Measurements from ENCODE around the gene SMCR8.
A peak's percentile ranks its signal among the peaks of the same experiment; 100 is the strongest.
"Not testable (repeated sequence)": the region's sequence is repeated elsewhere in the genome, so short reads cannot be mapped to it uniquely, and the experiment has no call there.

The SMCR8 gene

DNA sequence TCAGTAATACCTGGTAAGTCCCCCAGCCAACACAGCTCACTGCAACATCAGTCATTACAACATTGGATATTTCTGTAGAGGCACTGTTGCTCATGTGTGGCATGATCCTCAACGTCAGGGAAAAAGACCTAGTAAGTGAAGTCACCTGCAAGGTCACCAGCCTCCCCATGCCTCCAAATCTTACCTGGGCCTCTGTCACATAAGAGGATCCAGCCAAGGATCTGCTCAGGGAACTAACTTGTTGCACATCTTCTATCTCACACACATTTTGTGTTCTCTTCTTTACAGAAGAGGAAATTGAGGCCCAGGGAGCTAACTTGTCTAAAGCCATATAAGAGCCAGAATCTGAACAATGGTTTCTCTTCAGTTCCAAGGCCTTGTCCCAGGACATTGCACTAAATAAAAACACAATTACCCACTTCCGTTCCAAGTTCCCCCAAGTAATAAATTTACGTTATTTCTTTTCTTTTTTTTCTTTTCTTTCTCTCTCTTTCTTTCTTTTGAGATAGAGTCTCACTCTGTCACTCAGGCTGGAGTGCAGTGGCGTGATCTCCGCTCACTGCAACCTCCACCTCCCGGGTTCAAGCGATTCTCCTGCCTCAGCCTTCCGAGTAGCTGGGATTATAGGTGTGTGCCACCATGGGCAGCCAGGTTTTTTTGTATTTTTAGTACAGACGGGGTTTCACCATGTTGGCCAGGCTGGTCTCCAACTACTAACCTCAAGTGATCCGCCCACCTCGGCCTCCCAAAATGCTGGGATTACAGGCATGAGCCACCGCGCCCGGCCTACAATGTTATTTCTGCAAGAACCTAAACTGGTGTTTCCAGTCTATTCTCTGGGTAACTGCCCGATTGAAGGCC lies 47.0 kb downstream of the SMCR8 start:
- no peak for DNase-seq

DNA sequence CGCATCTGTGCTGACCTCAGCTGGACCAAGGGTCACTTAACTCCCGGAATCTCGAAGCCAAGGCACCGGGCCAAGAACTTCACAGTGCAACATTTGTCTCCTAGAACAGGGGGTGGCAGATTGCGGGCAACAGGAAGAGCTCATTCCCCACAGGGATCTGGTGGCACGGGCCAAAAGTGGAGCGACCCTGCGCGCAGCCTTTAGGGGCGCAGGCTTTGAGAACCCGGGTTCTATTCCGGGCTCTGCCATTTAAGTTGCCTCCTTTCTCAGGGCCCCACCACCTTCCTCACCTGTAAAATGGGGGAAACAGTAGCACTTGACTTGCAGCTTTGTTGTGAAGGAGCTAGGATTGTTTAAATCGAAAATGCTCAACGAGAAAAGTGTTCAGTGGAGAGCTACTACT lies 47.6 kb downstream of the SMCR8 start:
- peak; percentile 61 for DNase-seq

DNA sequence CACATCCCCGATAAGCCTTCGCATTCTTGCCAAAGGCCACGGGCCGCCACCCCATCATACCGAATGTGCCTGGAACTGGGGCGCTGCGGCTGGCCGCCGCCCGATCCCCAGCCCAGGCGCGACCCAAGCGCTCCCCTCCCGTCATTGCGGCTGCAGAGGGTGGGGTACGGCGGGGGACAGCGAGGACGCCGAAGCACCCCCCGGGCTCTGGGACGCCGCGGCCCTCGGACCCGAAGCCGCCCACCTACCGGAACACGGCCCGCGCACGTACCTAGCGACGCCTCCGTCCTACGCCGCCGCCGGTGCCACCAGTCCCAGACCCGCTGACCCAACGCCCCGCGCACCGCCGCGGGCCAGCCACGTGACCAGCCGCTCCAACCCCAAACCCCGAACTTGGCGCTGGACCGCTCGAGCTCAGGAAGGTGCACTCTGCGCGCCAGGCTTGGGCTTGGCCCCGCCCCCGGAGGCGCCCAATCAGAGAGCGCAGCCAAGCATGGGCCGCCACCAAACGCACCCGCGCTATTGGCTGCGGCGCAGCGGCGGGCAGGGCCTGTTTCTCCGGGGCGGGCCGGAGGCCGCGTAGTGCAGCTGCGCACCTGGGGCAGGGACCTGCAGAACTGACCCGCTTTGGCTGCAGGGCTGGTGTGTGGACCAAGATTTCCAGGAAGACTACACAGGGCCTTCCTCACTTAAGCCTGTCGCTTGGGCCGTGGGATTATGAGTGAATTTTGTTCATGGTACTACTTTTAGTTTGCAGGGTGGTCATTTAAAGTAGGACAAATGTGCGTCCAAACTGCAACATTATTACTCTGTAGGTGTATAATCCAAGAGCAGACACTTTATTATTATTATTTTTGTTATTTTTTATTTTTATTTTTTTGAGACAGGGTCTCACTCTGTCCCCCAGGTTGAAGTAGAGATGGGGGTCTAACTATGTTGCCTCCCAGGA lies 48.3 kb downstream of the SMCR8 start, which contains the start of gene SHMT1:
Gene SHMT1 (minus strand): TSS at position 450 of the 949 bp plus-strand sequence. CDS start 7,569 bp downstream, outside the sequence.
- DNase-seq, result peak; percentile 95

DNA sequence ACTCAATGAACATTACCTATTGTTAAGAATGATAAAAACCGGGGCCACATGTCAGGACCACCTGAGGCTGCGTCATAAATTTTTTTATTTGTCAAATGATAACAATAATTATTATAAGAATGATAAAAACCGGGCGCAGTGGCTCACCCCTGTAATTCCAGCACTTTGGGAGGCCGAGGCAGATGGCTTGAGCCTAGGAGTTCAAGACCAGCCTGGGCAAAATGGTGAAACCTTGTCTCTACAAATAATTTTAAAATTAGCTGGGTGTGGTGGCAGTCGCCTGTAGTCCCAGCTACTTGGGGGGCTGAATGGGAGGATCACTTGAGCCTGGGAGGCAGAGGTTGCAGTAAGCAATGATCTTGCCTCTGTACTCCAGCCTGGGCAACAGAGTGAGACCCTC lies 49.1 kb downstream of the SMCR8 start:
- DNase-seq, result no peak

DNA sequence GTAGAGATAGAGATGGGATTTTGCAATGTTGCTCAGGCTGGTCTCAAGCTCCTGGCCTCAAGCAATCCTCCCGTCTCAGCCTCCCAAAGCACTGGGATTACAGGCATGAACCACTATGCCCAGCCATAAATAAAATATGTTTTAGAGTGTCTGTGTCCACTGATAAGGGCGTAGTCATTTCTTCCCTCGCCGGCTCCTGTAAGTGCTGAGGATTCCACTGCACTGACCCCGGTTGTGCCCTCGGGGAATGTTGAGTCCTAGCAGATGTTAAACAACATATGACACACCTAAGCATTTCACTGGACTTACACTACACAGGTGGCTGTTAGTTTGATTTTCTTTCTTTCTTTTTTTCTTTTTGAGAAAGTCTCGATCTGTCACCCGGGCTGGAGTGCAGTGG lies 53.9 kb downstream of the SMCR8 start:
- DNase-seq, result no peak

DNA sequence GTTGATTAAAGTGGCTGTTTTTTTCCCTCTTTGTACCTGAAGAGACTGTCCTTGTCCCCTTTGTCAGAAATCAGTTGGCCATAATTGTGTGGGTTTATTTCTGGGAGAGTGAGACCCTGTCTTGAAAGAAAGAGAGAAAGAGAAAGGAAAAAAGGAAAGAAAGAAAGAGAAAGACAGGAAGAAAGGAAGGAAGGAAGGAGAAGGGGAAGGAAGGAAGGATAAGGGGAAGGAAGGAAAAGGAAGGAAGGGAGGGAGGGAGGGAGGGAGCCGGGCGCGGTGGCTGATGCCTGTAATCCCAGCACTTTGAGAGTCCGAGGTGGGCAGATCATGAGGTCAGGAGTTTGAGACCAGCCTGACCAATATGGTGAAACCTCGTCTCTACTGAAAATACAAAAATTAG lies 55.7 kb downstream of the SMCR8 start:
- DNase-seq, result no peak

DNA sequence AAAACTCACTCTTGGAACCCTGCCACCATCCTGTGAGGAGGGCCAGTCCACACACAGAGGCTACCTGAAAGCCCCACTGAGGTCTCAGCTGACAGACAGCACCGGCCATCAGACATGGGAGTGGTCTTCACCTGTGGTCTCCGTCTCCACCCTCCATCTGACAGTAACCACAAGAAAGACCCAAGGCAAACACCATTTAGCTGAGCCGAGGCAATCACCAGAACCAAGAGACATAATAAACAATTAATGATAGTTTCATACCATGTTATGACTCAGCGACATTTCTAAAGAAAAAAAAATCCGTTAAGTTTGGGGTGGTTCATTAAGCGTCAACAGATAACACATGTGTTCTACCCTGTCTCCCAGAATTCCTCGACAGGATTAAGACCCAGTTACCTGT lies 56.4 kb downstream of the SMCR8 start:
- DNase-seq, result no peak

DNA sequence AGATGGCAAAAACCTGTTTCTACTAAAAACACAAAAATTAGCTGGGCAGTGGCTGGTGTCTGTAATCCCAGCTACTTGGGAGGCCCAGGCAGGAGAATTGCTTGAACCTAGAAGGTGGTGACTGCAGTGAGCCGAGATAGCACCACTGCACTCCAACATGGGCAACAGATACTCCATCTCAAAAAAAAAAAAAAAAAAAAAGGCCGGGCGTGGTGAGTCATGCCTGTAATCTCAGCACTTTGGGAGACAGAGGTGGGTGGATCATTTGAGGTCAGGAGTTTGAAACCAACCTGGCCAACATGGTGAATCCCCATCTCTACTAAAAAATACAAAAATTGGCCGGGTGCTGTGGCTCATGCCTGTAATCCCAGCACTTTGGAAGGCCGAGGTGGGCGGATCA lies 58.1 kb downstream of the SMCR8 start:
- not testable (repeated sequence) for DNase-seq

DNA sequence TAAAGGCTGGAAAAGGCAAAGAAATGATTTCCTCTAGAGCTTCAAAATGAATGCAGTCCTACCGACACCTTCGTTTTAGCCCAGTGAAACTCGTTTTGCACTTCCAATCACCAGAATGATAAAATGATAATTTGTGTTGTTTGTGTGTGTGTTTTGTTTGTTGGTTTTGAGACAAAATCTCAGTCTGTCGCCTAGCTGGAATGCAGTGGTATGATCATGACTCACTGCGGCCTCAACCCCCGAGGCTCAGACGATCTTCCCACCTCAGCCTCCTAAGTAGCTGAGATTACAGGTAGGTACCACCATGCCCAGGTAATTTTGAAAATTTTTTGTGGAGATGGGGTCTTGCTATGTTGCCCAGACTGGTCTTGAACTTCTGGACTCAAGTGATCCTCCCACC lies 59.1 kb downstream of the SMCR8 start:
- no peak for DNase-seq

Measured in activated CD8-positive, alpha-beta memory T cell treated with anti-CD3 and anti-CD28 coated beads for 24 hours (primary cell).